HEK293T (cell line): ENCODE results near the gene CELF4.

Source experiments
- CTCF ChIA-PET: fragments of 350-600 bp; formaldehyde crosslinking; extraction: SDS; loops from one replicate; lab custom pipeline; 2021; ENCODE audit warnings: antibody characterized with exemption, inconsistent platforms; lab: Yijun Ruan, JAX
- POLR2A ChIA-PET: fragments of 350-600 bp; formaldehyde crosslinking; extraction: SDS; loops from one replicate; lab custom pipeline; 2020; ENCODE audit warnings: antibody characterized with exemption, inconsistent platforms; lab: Yijun Ruan, JAX
- DNase-seq: peaks from one replicate; pipeline ENCODE4 v3.0.0; 2012; ENCODE audit warnings: mixed read lengths; ENCODE audit errors: extremely low spot score
- ARNT ChIP-seq: fragments of 450-650 bp; IDR thresholded peaks from 2 replicates; pipeline ENCODE4 v1.6.1; 2017; ENCODE audit warnings: mild to moderate bottlenecking
- BHLHE40 ChIP-seq: fragments of 450-650 bp; IDR thresholded peaks from 2 replicates; pipeline ENCODE4 v1.6.1; 2016; ENCODE audit warnings: mild to moderate bottlenecking, moderate library complexity, borderline replicate concordance
- CTBP1 ChIP-seq: fragments of 450-650 bp; IDR thresholded peaks from 2 replicates; pipeline ENCODE4 v1.6.1; 2016; ENCODE audit warnings: borderline replicate concordance
- ELF4 ChIP-seq: fragments of 450-650 bp; IDR thresholded peaks from 2 replicates; pipeline ENCODE4 v1.6.1; 2017; ENCODE audit warnings: antibody characterized with exemption
- FOXA1 ChIP-seq: fragments of 450-650 bp; IDR thresholded peaks from 2 replicates; pipeline ENCODE4 v1.6.1; 2016; ENCODE audit warnings: mild to moderate bottlenecking
- FOXK2 ChIP-seq: fragments of 450-650 bp; IDR thresholded peaks from 2 replicates; pipeline ENCODE4 v1.6.1; 2016; ENCODE audit warnings: mild to moderate bottlenecking
- FOXM1 ChIP-seq: fragments of 450-650 bp; IDR thresholded peaks from 2 replicates; pipeline ENCODE4 v1.6.1; 2017; ENCODE audit warnings: mild to moderate bottlenecking, borderline replicate concordance
- HDGF ChIP-seq: fragments of 450-650 bp; IDR thresholded peaks from 2 replicates; pipeline ENCODE4 v1.6.1; 2017; ENCODE audit warnings: antibody characterized with exemption, borderline replicate concordance
- L3MBTL2 ChIP-seq: fragments of 450-650 bp; conservative IDR thresholded peaks from 2 replicates; pipeline ENCODE4 v1.6.1; 2016; ENCODE audit warnings: mild to moderate bottlenecking
- LEF1 ChIP-seq: fragments of 450-650 bp; IDR thresholded peaks from 2 replicates; pipeline ENCODE4 v1.6.1; 2017; ENCODE audit warnings: mild to moderate bottlenecking, borderline replicate concordance
- NFRKB ChIP-seq: fragments of 450-650 bp; IDR thresholded peaks from 2 replicates; pipeline ENCODE4 v1.6.1; 2016; ENCODE audit warnings: mild to moderate bottlenecking, moderate library complexity
- SP1 ChIP-seq: fragments of 450-650 bp; IDR thresholded peaks from 2 replicates; pipeline ENCODE4 v1.6.1; 2017
- SUZ12 ChIP-seq: fragments of 450-650 bp; IDR thresholded peaks from 2 replicates; pipeline ENCODE4 v1.6.1; 2016; ENCODE audit warnings: mild to moderate bottlenecking
- TARDBP ChIP-seq: fragments of 450-650 bp; IDR thresholded peaks from 2 replicates; pipeline ENCODE4 v1.6.1; 2016
- ZNF384 ChIP-seq: fragments of 450-650 bp; IDR thresholded peaks from 2 replicates; pipeline ENCODE4 v1.6.1; 2016
- TF ChIP-seq, protein P1 (sequence below): fragments of 450-650 bp; IDR thresholded peaks from 2 replicates; pipeline ENCODE4 v1.6.1; 2016

CELF4 gene

DNA sequence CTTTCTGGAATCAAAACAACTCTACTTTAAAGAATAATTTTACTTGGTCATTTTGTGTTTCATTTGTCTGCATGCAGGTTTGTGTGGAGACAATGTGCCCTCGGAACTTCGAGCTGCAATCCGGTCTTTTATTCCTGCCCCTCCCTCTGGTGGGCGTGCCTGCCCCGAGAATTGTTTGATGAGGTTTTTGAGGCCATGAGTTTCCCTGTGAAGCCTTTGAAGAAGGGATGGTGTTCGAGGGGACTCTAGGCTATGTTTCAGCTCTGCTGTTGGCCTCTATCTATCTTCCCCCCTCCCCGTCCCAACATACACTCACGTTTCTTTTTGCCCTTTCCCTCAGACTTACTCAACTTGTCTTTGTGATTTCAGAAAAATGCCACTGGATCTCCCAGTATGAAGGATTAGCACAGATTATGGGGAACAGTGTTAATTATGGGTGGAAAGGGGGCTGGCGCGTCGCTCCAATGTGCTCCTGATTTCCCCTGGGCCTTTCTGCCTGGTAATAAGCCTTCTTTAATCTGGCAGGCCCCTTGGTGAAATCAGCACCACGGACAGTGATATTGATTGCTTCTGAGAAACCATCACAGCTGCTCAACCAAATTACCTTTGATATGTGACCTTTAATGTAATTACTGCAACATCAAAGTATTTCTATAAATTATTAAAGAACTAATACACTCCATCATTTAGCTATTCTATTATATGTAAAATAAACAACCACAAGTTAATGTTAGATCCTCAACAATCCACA is 82.2 kb downstream of the CELF4 start:
- POLR2A ChIA-PET, result no interaction called here
- peak; percentile 63 for DNase-seq
- CTCF ChIA-PET, result no interaction called here
- no peak for TF ChIP-seq SP1
- no peak for TF ChIP-seq TARDBP
- no peak for TF ChIP-seq HDGF
- no peak for TF ChIP-seq ELF4
- TF ChIP-seq ARNT, result no peak
- TF ChIP-seq NFRKB, result no peak
- no peak for TF ChIP-seq BHLHE40
- no peak for TF ChIP-seq ZNF384
- TF ChIP-seq SUZ12, result no peak
- no peak for TF ChIP-seq L3MBTL2

DNA sequence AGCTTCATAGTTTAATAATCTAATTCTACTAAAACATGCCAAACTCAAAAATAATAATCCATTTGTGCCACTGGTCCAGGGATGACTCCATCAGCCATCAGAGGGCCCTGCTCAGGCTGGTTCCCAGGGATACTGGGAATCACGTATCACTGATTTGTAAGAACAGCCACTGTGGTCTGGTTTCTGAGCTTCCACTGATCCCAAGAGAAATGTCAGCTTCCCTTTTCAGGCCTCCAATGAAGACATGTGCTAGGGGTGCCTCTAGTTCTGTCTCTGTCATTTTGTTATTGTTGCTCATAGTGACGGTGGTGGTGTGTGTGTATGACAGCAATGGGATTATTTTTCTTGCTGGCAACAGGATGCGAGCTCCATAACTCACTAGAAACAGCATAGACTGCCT is 83.2 kb downstream of the CELF4 start:
- DNase-seq, result no peak
- ChIA-PET POLR2A (no interaction called here), CTCF (no interaction called here)
- TF ChIP-seq LEF1 (no peak), FOXM1 (no peak), ELF4 (no peak), ZNF384 (no peak)

DNA sequence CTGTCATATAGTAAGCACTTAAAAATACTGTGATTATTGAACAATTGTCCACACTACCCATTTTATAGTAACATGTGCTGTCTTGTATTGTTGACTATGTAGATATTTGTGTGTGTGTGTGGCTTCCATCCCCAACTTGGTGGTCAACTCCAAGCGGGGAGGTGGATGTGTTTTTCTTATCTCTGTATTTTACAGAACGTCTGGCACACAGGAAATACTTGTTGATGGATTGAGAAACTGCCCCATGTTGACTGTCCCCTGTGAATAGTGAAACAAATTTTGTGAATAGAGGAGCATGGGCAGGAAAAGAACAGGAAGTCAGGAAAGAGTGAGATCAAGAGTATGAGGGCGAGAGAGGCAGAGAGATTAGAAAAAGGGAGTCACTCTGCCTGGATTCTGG is 83.6 kb downstream of the CELF4 start:
- ChIA-PET CTCF (no interaction called here), POLR2A (no interaction called here)
- DNase-seq, result no peak
- TF ChIP-seq ARNT, result no peak
- no peak for TF ChIP-seq SUZ12
- TF ChIP-seq FOXA1, result no peak
- no peak for TF ChIP-seq L3MBTL2

DNA sequence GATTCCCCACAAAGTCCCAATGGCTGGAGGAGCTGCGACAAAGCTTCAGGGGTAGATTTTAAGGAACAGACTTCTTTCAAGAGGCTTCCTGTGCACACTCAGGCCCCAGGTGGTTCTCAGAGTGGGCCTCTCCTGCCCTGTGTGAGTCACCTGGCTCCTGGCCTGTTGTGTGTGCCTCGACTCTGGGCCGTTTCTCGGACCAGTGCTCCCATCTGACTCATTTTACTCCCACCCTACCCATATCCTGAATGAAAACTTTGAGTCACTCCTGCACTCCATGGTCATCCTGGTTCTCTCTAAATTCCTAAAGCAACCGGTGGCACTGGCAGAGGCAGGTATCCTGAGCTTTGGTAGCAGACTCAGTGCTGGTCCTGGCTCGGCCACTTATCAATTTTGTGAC is 84.1 kb downstream of the CELF4 start:
- CTCF ChIA-PET, result interaction anchor here (0.8 kb wide), 1 partner anchor 138 kb away, joined by 3 read pairs; no protein-coding TSS in a partner anchor
- no peak for DNase-seq
- TF ChIP-seq FOXM1 (no peak), HDGF (no peak), FOXA1 (no peak), ZNF384 (no peak), LEF1 (no peak), TARDBP (no peak), NFRKB (no peak), FOXK2 (no peak), ELF4 (no peak)
- TF ChIP-seq, protein P1, sequence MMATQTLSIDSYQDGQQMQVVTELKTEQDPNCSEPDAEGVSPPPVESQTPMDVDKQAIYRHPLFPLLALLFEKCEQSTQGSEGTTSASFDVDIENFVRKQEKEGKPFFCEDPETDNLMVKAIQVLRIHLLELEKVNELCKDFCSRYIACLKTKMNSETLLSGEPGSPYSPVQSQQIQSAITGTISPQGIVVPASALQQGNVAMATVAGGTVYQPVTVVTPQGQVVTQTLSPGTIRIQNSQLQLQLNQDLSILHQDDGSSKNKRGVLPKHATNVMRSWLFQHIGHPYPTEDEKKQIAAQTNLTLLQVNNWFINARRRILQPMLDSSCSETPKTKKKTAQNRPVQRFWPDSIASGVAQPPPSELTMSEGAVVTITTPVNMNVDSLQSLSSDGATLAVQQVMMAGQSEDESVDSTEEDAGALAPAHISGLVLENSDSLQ, result no peak
- POLR2A ChIA-PET, result no interaction called here

DNA sequence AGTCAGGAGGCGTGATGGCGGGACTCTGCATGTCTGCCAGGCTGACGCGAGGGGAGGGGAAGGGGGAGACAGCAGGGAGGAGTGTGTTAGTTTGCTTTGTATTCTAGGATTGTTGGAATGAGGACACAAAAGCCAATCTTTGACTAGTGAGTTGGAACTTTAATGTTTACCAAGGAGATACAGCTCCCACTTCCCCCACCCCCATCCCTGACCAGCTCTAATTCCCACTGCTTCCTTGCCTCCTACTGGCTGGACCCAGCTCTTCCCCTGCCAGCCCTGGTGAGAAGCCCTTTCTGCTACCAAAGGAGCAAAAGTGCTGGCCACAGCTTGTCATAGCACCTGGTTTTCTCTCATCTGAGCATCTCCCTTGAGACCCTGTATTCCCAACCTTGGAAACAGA is 84.5 kb downstream of the CELF4 start:
- CTCF ChIA-PET, result interaction anchor here (0.8 kb wide), 1 partner anchor 137 kb away, joined by 3 read pairs; no protein-coding TSS in a partner anchor
- no peak for TF ChIP-seq SUZ12
- no peak for TF ChIP-seq CTBP1
- no peak for TF ChIP-seq ZNF384
- no peak for TF ChIP-seq FOXM1
- TF ChIP-seq BHLHE40, result no peak
- TF ChIP-seq, protein P1, result no peak
- no peak for TF ChIP-seq FOXK2
- no peak for TF ChIP-seq NFRKB
- POLR2A ChIA-PET, result no interaction called here
- no peak for DNase-seq

DNA sequence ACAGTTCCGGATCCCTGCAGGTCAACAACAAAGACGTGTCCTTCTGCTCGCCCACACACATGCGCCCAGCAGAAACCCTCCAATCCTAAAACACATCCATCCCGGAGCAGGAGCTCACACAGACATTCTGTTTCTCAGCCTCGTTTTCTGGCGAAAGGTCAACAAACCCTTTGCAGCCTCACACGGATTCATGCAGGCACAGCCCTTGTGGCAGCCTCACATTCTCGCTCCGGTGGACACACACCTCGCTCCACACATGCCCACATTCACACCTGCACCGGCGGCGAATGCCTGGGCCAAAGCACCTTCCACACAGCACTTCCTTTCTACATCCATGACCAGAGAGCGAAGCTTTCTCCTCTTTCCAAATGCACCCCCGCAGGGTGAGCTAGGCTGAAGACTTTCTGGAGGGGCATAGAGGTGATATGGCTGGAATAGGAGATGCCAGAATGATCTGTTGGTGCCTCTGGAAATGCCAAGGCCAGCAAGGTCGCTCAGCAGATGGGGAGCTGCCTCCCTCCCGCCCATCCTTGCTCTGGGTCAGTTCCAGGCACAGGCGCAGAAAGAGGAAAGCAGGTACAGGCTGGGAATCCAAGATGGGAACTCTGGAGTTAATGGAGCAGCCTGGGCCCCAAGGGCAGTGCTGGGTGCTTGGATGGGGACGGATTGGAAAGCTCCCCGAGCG is 88.8 kb downstream of the CELF4 start:
- CTCF ChIA-PET, result interaction anchor here (0.6 to 1.4 kb wide), 8 partner anchors 9 to 153 kb away, joined by 3 to 5 read pairs (median 3); no protein-coding TSS in a partner anchor
- POLR2A ChIA-PET, result no interaction called here
- TF ChIP-seq ZNF384 (no peak), ELF4 (no peak), NFRKB (no peak), SUZ12 (no peak), CTBP1 (no peak), TARDBP (no peak), FOXK2 (no peak), SP1 (no peak), FOXM1 (no peak), FOXA1 (no peak), HDGF (no peak)
- TF ChIP-seq, protein P1, result no peak
- DNase-seq, result no peak

DNA sequence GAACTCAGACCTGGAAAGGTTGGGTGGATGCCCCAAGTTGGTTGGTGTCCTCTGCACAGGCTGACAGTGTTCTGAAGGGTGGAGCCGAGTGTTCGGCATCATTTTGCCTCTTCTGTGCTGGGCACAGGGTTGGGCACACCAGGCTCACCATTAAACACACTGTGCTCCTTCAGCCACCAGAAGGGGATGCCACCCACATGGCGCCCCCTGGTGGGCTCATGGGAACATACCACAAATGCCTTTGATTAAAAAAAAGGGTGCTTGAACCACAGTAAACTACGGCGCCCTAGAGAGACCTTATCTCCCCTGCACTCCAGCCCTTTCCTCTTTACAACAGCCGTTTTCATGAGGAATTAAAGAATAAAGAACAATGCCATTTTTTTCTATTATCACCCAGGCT is 89.4 kb downstream of the CELF4 start:
- ChIA-PET POLR2A (no interaction called here), CTCF (interaction anchor here (1.1 to 3.0 kb wide), 4 partner anchors 9 to 134 kb away, joined by 4 to 21 read pairs (median 5); no protein-coding TSS in a partner anchor)
- TF ChIP-seq ELF4 (no peak), SUZ12 (no peak), NFRKB (no peak), FOXM1 (no peak)
- TF ChIP-seq, protein P1, result no peak
- peak; percentile 82 for DNase-seq
